ENCODE measurements around the gene SLITRK1.

DNA sequence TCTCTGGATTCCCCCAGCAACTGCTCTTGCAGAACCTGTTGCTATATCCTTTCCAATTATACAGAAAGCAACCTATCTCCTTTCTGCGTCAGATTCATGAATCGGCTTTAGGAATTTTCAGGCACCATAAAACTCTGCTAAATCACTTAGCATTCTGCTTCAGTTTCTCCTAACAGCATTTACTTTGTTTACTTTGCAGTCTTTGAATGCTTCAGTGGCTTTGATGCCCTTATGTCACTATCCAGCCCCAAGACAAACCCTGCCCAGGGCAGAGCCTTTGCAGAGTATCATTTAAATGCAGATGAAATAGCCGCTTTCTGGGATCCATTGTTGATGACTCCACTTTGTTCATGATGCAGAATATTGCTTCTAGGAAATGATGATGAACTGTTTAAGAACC, 43.1 kb downstream of the SLITRK1 start:
- TF ChIP-seq, protein P1, sequence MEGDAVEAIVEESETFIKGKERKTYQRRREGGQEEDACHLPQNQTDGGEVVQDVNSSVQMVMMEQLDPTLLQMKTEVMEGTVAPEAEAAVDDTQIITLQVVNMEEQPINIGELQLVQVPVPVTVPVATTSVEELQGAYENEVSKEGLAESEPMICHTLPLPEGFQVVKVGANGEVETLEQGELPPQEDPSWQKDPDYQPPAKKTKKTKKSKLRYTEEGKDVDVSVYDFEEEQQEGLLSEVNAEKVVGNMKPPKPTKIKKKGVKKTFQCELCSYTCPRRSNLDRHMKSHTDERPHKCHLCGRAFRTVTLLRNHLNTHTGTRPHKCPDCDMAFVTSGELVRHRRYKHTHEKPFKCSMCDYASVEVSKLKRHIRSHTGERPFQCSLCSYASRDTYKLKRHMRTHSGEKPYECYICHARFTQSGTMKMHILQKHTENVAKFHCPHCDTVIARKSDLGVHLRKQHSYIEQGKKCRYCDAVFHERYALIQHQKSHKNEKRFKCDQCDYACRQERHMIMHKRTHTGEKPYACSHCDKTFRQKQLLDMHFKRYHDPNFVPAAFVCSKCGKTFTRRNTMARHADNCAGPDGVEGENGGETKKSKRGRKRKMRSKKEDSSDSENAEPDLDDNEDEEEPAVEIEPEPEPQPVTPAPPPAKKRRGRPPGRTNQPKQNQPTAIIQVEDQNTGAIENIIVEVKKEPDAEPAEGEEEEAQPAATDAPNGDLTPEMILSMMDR (IDR thresholded peaks at IDR 0.05; ENCODE audit: extremely low read depth in 1 of 2, insufficient read depth in 1 of 2, low read depth in 1 of 2, low read length in 2 of 2): no peak
- TF ChIP-seq POLR2A (IDR thresholded peaks at IDR 0.05; ENCODE audit: low read depth, low read length) (no peak), MYC (IDR thresholded peaks at IDR 0.05; ENCODE audit: low read depth, low read length) (no peak), JUN (IDR thresholded peaks at IDR 0.05; ENCODE audit: borderline replicate concordance, insufficient read depth, insufficient read length, low read depth) (no peak), EZH2 (IDR thresholded peaks at IDR 0.05; ENCODE audit: borderline replicate concordance, low read depth, low read length, severe bottlenecking) (no peak), POLR2AphosphoS5 (IDR thresholded peaks at IDR 0.05; ENCODE audit: insufficient read depth, low read depth, low read length) (no peak), GATA2 (IDR thresholded peaks at IDR 0.05; ENCODE audit: insufficient read depth, insufficient read length, low read depth, low read length) (no peak)

Data from endothelial cell of umbilical vein (primary cell).